ENCODE data around the gene ARHGAP40. TPM values are rescaled to one million over a fixed set of nuclear protein-coding genes. Genes with fewer than 3 reads are reported as not detected.

The ARHGAP40 gene
- total and polyA plus RNA-seq, 12 donors: not detected

DNA sequence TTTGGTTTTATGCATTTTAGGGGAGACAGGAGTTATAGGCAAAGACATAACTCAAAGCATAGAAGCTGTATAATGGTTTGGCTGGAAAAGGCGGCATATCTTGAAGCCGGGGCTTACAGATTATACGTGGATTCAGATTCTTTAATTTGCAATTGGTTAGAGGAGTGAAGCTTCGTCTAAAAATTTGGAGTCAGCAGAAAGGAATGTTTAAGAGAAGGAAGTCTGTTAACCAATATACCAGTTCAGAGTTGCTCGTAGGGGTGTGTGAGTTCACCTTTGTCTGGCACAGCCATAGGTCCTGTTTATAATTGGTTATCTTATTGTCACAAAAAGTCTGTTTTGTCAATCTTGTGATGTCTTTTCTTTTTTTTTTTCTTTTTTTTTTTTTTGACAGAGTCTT lies 8.9 kb downstream of the ARHGAP40 start:
- TF ChIP-seq, protein P1, sequence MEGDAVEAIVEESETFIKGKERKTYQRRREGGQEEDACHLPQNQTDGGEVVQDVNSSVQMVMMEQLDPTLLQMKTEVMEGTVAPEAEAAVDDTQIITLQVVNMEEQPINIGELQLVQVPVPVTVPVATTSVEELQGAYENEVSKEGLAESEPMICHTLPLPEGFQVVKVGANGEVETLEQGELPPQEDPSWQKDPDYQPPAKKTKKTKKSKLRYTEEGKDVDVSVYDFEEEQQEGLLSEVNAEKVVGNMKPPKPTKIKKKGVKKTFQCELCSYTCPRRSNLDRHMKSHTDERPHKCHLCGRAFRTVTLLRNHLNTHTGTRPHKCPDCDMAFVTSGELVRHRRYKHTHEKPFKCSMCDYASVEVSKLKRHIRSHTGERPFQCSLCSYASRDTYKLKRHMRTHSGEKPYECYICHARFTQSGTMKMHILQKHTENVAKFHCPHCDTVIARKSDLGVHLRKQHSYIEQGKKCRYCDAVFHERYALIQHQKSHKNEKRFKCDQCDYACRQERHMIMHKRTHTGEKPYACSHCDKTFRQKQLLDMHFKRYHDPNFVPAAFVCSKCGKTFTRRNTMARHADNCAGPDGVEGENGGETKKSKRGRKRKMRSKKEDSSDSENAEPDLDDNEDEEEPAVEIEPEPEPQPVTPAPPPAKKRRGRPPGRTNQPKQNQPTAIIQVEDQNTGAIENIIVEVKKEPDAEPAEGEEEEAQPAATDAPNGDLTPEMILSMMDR (IDR thresholded peaks at IDR 0.05): no peak

GRCh38 chr20:38612751-38613515 lies 11.3 kb downstream of the ARHGAP40 start:
- TF ChIP-seq, protein P1 (IDR thresholded peaks at IDR 0.05): no peak
- H3K4me3 ChIP-seq: no peak overlapping the region
- no peak for DNase-seq
- H3K27me3 ChIP-seq: peaks cover 0 to 49% (median 29%) of the 10 kb centered on the region in 7 donors
- intact Hi-C loops (cut with DNase I): no loop called here
- WGBS, 2 donors: 49 to 54% methylated on average over 5 of the region's 5 CpGs
- ATAC-seq: no peak
- H3K4me1 ChIP-seq: no peaks in the 10 kb centered on the region
- H3K27ac ChIP-seq: no peak overlapping the region
- no peaks in the 10 kb centered on the region for H3K9me3 ChIP-seq
- H3K36me3 ChIP-seq: no peaks in the 10 kb centered on the region

More for the DNA sequence above, 8.9 kb downstream of the ARHGAP40 start:
- DNase-seq: no peak
- no peak for ATAC-seq
- no peaks in the 10 kb centered on the region for H3K36me3 ChIP-seq
- H3K27ac ChIP-seq: no peak overlapping the region
- no peak overlapping the region for H3K4me3 ChIP-seq
- no peaks in the 10 kb centered on the region for H3K4me1 ChIP-seq
- WGBS, 2 donors: 63 to 71% methylated on average over 5 of the region's 5 CpGs
- intact Hi-C loops (cut with DNase I): no loop called here
- no peaks in the 10 kb centered on the region for H3K9me3 ChIP-seq
- peaks cover 0 to 43% (median 21%) of the 10 kb centered on the region in 7 donors for H3K27me3 ChIP-seq

DNA sequence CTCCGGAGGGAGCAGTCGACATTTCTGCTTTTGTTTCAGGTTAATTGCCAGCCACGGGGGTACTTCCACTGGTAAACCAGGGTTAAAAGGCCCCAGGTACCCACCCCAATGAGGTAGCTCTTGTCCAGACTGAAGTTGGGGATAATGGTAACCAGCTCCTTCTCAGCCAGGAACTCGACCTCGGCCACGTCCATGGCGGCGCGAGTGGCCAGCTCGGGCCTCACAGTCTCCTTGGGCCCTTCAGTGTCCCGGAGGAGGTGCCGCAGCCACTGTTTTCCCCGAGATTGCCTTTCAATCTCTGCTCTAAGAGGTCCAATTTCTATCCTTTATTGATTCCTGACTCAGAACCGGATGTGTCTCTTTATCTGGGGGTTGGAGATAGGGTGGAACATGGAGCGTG lies 13.7 kb downstream of the ARHGAP40 start:
- intact Hi-C loops (cut with DNase I): no loop called here
- ATAC-seq: no peak
- H3K9me3 ChIP-seq: no peaks in the 10 kb centered on the region
- no peaks in the 10 kb centered on the region for H3K36me3 ChIP-seq
- TF ChIP-seq, protein P1 (IDR thresholded peaks at IDR 0.05): no peak
- peaks cover 0 to 61% (median 36%) of the 10 kb centered on the region in 7 donors for H3K27me3 ChIP-seq
- no peak overlapping the region for H3K27ac ChIP-seq
- no peak overlapping the region for H3K4me3 ChIP-seq
- 88 to 90% methylated on average over 15 of the region's 15 CpGs for WGBS, 2 donors
- H3K4me1 ChIP-seq: no peaks in the 10 kb centered on the region
- DNase-seq: no peak

GRCh38 chr20:38616457-38616856 lies 14.8 kb downstream of the ARHGAP40 start:
- H3K9me3 ChIP-seq: no peaks in the 10 kb centered on the region
- DNase-seq: no peak
- no peak overlapping the region for H3K27ac ChIP-seq
- H3K4me3 ChIP-seq: no peak overlapping the region
- 83 to 87% methylated on average over 4 of the region's 4 CpGs for WGBS, 2 donors
- H3K4me1 ChIP-seq: no peaks in the 10 kb centered on the region
- no peak for ATAC-seq
- H3K27me3 ChIP-seq: peaks cover 0 to 62% (median 40%) of the 10 kb centered on the region in 7 donors
- H3K36me3 ChIP-seq: no peaks in the 10 kb centered on the region
- TF ChIP-seq, protein P1 (IDR thresholded peaks at IDR 0.05): no peak
- intact Hi-C loops (cut with DNase I): no loop called here
